ENCODE results near the gene FKBP2.

Gene FKBP2

DNA sequence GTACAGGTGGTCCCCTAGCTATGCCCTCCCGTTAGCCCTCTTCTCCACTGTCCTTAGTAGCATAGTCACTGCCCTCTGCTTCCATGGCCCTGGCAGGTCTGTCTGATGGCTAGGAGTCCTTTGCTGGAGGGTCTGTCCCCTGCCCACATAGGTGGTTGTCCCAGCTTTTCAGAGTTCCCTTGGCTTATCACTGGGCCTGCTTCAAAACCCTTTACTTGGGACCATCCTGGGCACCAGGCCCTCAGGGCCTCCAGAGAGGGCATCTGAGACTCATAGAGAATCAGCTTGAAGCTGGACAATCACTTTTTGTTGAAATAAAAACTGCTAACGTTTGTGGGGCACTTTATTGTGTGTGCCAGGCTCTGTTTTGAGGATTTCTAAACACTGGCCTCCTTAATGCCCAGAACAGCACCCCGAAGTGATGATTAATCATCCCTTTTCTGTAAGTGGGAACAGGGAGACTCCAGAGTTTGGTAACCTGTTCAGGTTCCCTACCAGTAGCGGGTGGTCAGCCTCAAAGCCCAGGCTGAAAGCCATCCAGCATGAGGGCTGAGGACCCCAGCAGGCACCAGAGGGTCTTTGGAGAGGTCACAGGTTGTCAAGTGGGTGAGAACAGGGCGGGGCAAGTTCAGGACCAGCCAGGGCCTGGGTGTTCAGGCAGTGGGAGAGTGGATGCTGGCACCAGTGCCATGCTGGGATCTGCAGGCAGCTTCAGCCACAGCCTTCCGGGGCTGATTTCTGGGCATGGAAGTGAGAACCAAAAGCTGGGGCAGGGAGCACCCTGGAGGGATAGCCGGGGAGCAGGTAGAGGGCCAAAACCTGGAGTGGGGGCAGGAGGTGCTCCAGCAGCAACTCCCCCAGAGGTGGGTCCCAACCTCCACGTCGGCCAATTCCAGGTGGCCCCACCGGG lies 49.7 kb downstream of the FKBP2 start:
- TF ChIP-seq, protein P1, sequence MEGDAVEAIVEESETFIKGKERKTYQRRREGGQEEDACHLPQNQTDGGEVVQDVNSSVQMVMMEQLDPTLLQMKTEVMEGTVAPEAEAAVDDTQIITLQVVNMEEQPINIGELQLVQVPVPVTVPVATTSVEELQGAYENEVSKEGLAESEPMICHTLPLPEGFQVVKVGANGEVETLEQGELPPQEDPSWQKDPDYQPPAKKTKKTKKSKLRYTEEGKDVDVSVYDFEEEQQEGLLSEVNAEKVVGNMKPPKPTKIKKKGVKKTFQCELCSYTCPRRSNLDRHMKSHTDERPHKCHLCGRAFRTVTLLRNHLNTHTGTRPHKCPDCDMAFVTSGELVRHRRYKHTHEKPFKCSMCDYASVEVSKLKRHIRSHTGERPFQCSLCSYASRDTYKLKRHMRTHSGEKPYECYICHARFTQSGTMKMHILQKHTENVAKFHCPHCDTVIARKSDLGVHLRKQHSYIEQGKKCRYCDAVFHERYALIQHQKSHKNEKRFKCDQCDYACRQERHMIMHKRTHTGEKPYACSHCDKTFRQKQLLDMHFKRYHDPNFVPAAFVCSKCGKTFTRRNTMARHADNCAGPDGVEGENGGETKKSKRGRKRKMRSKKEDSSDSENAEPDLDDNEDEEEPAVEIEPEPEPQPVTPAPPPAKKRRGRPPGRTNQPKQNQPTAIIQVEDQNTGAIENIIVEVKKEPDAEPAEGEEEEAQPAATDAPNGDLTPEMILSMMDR (IDR thresholded peaks at IDR 0.05; ENCODE audit: low read depth, low read length), result no peak
- H3K4me3 ChIP-seq (ENCODE audit: low read depth, low read length), result no peak overlapping the region

DNA sequence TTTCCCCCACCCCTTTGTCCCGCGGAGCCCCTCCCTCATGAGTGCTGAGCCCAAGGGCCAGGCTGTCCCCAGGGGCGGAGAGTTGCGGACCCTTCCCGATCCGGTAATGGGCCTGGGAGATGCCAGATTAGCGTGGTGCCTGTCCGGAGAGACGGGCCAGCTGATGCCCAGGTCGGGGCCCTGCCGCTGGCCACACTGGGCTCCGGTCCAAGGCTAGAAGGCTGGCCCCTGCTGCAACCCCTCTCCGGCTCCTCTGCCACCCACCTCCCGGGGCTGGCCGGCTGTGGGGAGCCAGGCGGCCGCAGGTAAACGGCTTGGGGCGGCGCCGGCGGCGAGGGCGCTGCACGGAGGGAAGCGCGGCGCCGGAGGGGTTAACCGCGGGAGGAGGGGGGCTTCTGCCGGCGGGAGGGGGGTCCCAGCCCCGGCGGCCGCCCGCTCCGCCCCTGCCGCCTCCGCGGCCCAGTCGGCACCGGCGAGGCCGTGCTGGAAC lies 50.4 kb downstream of the FKBP2 start, which contains the start of gene KCNK4:
Gene KCNK4 (plus strand): TSS at position 41 of the 490 bp plus-strand sequence. CDS start 1,717 bp downstream, outside the sequence.
- peak within 1 kb of the TSS; percentile 37 for H3K4me3 ChIP-seq (ENCODE audit: low read depth, low read length)
- TF ChIP-seq, protein P1 (IDR thresholded peaks at IDR 0.05; ENCODE audit: low read depth, low read length), result no peak

DNA sequence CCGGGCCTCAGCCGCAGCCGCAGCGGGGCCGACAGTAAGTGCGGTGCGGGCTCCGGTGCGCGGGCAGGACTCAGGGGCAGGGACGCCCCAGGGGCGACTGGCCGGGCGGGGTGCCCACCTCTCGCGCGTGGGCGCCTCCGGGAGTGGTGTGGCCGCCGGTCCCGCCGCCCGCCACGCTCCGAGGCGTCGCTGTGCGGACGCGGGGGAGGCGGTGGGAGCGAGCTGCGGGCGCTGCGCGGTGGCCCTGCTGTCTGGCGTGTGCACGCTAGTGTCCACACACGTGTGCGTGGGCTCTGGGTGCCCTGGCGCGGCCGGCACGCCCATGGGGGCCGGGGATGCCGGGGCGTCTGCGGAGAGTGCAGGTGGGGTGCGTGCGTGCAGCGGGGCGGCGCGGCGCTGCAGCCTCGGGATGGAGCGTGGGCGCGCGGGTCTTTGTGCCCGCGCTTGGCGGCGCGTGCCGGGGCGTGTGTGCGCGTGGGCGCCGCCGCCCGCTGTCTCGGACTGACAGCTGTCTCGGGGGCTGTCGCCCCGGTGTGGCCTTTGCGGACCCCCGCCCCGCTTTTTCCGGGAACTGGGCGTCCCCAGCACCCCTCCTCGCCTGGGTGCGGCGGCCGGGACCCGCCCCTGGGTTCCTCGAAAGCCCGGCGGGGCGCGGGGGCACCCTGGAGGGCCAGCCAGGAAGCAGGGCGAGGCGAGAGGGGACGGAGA lies 51.0 kb downstream of the FKBP2 start:
- TF ChIP-seq, protein P1 (IDR thresholded peaks at IDR 0.05; ENCODE audit: low read depth, low read length), result no peak
- H3K4me3 ChIP-seq (ENCODE audit: low read depth, low read length), result peak overlapping the region; percentile 37

DNA sequence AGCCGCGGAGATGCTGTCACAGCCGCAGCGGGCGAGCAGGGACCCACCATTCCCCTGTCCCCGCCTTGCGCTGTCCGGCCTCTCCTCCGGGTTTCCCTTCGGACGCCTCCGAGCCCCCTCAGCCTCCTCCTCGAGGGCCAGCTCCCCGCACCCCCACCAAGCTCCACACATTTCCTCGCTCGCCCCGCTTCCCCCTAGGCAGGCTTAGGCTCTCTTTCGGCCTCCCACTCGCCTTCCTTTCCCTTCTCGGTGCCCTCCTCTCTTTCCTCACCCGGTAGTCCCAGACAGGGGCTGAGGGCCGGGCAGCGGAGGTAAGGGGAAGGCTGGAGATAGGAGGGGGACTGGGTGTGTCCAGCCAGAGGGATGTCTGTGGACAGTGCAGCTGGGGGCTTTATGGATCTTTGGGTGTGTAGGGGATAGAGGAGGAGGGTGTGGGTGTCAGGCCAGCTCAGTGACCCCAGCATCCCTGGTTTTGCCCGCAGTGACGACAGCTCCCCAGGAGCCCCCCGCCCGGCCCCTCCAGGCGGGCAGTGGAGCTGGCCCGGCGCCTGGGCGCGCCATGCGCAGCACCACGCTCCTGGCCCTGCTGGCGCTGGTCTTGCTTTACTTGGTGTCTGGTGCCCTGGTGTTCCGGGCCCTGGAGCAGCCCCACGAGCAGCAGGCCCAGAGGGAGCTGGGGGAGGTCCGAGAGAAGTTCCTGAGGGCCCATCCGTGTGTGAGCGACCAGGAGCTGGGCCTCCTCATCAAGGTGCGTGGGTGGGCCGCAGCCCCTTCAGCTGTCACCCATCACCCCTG lies 51.8 kb downstream of the FKBP2 start:
- H3K4me3 ChIP-seq (ENCODE audit: low read depth, low read length), result peak overlapping the region; percentile 37
- TF ChIP-seq, protein P1 (IDR thresholded peaks at IDR 0.05; ENCODE audit: low read depth, low read length), result no peak

All from WI38 (cell line).